ENCODE results near the gene GHSR. TPM values are rescaled to one million over a fixed set of nuclear protein-coding genes. Genes with fewer than 3 reads are reported as not detected.

Gene GHSR
- total and polyA plus RNA-seq, 4 donors: not detected

DNA sequence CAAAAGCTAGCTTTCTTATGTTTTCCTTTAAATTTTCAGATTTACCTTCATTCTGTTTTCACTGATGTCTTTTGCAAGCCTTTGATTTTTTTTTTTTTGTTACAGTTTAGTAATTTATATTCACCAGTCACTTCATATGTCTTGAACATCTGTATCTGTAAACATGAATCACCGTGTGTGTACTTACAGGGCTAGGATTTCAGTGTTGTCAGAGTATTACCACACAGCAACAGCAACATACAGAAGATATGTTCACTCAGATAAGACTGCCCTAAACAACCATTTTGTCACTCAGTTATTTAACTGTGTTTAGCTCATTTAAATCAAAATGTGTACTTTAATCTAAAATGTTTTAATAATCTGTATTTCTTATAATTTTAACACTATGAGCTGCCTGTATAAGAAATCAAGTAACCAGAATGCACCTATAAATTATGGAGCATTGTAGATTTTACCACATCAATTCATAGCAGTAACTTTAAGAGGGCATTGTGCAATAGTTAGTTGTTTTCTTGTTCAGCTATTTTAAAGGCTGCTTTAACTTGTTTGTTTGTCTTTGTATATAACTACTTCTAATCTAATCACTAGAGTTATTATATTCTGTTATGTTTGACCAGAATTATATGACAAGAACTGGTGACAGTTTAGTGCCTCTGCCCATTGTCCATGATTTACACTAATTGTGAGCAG, 50.4 kb downstream of the GHSR start:
- Histone ChIP-seq H3K4me1 (ENCODE audit: control insufficient read depth in 4 of 4, insufficient read depth in 4 of 4, low read length in 3 of 4) (no peaks in the 10 kb centered on the region), H3K27me3 (ENCODE audit: control insufficient read depth in 4 of 4, insufficient read depth in 4 of 4, low read length in 3 of 4) (no peaks in the 10 kb centered on the region), H3K9ac (ENCODE audit: low read depth in 1 of 2, low read length in 2 of 2) (no peak overlapping the region), H3K27ac (ENCODE audit: low read depth in 1 of 2, low read length in 2 of 2) (no peak overlapping the region), H3K36me3 (ENCODE audit: control insufficient read depth in 4 of 4, insufficient read depth in 3 of 4, low read depth in 1 of 4, low read length in 3 of 4) (peaks cover 4 to 17% (median 14%) of the 10 kb centered on the region in 4 donors), H3K4me3 (ENCODE audit: low read depth in 1 of 3, low read length in 3 of 3) (no peak overlapping the region), H3K9me3 (ENCODE audit: control insufficient read depth in 4 of 4, low read length in 3 of 4) (no peaks in the 10 kb centered on the region)
- no peak for DNase-seq (ENCODE audit: low spot score)
- no peak for TF ChIP-seq RXRA (IDR thresholded peaks at IDR 0.05)
- TF ChIP-seq, protein P1, sequence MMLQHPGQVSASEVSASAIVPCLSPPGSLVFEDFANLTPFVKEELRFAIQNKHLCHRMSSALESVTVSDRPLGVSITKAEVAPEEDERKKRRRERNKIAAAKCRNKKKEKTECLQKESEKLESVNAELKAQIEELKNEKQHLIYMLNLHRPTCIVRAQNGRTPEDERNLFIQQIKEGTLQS (IDR thresholded peaks at IDR 0.05): no peak
- TF ChIP-seq HNF4G (IDR thresholded peaks at IDR 0.05): no peak
- TF ChIP-seq, protein P2, sequence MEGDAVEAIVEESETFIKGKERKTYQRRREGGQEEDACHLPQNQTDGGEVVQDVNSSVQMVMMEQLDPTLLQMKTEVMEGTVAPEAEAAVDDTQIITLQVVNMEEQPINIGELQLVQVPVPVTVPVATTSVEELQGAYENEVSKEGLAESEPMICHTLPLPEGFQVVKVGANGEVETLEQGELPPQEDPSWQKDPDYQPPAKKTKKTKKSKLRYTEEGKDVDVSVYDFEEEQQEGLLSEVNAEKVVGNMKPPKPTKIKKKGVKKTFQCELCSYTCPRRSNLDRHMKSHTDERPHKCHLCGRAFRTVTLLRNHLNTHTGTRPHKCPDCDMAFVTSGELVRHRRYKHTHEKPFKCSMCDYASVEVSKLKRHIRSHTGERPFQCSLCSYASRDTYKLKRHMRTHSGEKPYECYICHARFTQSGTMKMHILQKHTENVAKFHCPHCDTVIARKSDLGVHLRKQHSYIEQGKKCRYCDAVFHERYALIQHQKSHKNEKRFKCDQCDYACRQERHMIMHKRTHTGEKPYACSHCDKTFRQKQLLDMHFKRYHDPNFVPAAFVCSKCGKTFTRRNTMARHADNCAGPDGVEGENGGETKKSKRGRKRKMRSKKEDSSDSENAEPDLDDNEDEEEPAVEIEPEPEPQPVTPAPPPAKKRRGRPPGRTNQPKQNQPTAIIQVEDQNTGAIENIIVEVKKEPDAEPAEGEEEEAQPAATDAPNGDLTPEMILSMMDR (IDR thresholded peaks at IDR 0.05; ENCODE audit: low read depth, low read length, missing input control): no peak
- no peak for TF ChIP-seq FOXA2 (IDR thresholded peaks at IDR 0.05)
- no peak for TF ChIP-seq FOXA1 (IDR thresholded peaks at IDR 0.05)
- TF ChIP-seq YY1 (IDR thresholded peaks at IDR 0.05): no peak
- no peak for TF ChIP-seq TAF1 (conservative IDR thresholded peaks at IDR 0.05)
- TF ChIP-seq NR2F2 (IDR thresholded peaks at IDR 0.05): no peak
- TF ChIP-seq, protein P3, sequence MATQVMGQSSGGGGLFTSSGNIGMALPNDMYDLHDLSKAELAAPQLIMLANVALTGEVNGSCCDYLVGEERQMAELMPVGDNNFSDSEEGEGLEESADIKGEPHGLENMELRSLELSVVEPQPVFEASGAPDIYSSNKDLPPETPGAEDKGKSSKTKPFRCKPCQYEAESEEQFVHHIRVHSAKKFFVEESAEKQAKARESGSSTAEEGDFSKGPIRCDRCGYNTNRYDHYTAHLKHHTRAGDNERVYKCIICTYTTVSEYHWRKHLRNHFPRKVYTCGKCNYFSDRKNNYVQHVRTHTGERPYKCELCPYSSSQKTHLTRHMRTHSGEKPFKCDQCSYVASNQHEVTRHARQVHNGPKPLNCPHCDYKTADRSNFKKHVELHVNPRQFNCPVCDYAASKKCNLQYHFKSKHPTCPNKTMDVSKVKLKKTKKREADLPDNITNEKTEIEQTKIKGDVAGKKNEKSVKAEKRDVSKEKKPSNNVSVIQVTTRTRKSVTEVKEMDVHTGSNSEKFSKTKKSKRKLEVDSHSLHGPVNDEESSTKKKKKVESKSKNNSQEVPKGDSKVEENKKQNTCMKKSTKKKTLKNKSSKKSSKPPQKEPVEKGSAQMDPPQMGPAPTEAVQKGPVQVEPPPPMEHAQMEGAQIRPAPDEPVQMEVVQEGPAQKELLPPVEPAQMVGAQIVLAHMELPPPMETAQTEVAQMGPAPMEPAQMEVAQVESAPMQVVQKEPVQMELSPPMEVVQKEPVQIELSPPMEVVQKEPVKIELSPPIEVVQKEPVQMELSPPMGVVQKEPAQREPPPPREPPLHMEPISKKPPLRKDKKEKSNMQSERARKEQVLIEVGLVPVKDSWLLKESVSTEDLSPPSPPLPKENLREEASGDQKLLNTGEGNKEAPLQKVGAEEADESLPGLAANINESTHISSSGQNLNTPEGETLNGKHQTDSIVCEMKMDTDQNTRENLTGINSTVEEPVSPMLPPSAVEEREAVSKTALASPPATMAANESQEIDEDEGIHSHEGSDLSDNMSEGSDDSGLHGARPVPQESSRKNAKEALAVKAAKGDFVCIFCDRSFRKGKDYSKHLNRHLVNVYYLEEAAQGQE (IDR thresholded peaks at IDR 0.05): no peak
- 62% methylated on average over 1 of the region's 1 CpG for WGBS

DNA sequence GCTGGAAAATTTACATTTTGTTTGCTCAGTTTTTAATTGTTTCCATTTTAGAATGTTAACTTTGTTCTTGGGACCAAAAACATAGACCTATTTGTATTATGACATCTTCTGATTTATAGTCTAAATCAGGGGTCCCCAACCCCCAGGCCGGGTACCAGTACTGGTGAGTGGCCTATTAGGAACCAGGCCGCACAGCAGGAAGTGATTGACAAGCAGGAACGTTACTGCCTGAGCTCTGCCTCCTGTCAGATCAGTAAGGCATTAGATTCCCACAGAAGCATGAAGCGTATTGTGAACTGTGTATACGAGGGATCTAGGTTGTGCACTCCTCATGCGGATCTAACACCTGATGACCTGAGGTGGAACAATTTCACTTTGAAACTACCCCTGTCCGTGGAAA, 51.9 kb downstream of the GHSR start:
- DNase-seq (ENCODE audit: low spot score): no peak
- TF ChIP-seq RAD21 (IDR thresholded peaks at IDR 0.05) (no peak), YY1 (IDR thresholded peaks at IDR 0.05) (no peak), HNF4A (conservative IDR thresholded peaks at IDR 0.05) (no peak), TAF1 (conservative IDR thresholded peaks at IDR 0.05) (no peak), FOXA2 (IDR thresholded peaks at IDR 0.05) (no peak)
- TF ChIP-seq, protein P4, sequence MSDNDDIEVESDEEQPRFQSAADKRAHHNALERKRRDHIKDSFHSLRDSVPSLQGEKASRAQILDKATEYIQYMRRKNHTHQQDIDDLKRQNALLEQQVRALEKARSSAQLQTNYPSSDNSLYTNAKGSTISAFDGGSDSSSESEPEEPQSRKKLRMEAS (IDR thresholded peaks at IDR 0.05): no peak
- Histone ChIP-seq H3K4me1 (ENCODE audit: control insufficient read depth in 4 of 4, insufficient read depth in 4 of 4, low read length in 3 of 4) (no peaks in the 10 kb centered on the region), H3K9ac (ENCODE audit: low read depth in 1 of 2, low read length in 2 of 2) (no peak overlapping the region), H3K9me3 (ENCODE audit: control insufficient read depth in 4 of 4, low read length in 3 of 4) (no peaks in the 10 kb centered on the region), H3K36me3 (ENCODE audit: control insufficient read depth in 4 of 4, insufficient read depth in 3 of 4, low read depth in 1 of 4, low read length in 3 of 4) (peaks cover 4 to 21% (median 13%) of the 10 kb centered on the region in 4 donors), H3K4me3 (ENCODE audit: low read depth in 1 of 3, low read length in 3 of 3) (no peak overlapping the region), H3K27me3 (ENCODE audit: control insufficient read depth in 4 of 4, insufficient read depth in 4 of 4, low read length in 3 of 4) (no peaks in the 10 kb centered on the region), H3K27ac (ENCODE audit: low read depth in 1 of 2, low read length in 2 of 2) (no peak overlapping the region)
- 89% methylated on average over 7 of the region's 7 CpGs for WGBS
